NT2/D1 (cell line): ENCODE measurements around the gene SYNPO2.

ENCODE experiments used
- DNase-seq: peaks from one replicate; pipeline ENCODE4 v3.0.0-alpha.2; 2011; ENCODE audit warnings: low read depth, low spot score
- H3K27me3 ChIP-seq: 2 replicates; pipeline ENCODE4 v1.6.0; 2011; ENCODE audit warnings: mild to moderate bottlenecking; ENCODE audit not compliant: insufficient read length, insufficient read depth
- H3K36me3 ChIP-seq: 2 replicates; pipeline ENCODE4 v1.6.1; 2011; ENCODE audit warnings: mild to moderate bottlenecking, low read length, mixed read lengths; ENCODE audit not compliant: insufficient read depth, insufficient read length
- H3K4me1 ChIP-seq: 2 replicates; pipeline ENCODE4 v1.5.1; 2011; ENCODE audit not compliant: insufficient read depth, insufficient read length
- H3K4me3 ChIP-seq: 2 replicates; pipeline ENCODE4 v1.5.1; 2011; ENCODE audit warnings: low read depth; ENCODE audit not compliant: insufficient read length
- H3K9ac ChIP-seq: 2 replicates; pipeline ENCODE4 v1.6.0; 2011; ENCODE audit warnings: low read depth; ENCODE audit not compliant: insufficient read length
- H3K9me3 ChIP-seq: 2 replicates; pipeline ENCODE4 v1.5.1; 2011; ENCODE audit warnings: mild to moderate bottlenecking, low read length; ENCODE audit not compliant: insufficient read depth
- SUZ12 ChIP-seq: IDR thresholded peaks from 2 replicates; pipeline ENCODE4 v1.6.1; 2011; ENCODE audit not compliant: insufficient read length, insufficient read depth; ENCODE audit errors: extremely low read depth
- YY1 ChIP-seq: IDR thresholded peaks from 2 replicates; pipeline ENCODE4 v1.6.1; 2011; ENCODE audit not compliant: insufficient read length, insufficient read depth
- ZNF274 ChIP-seq: IDR thresholded peaks from 2 replicates; pipeline ENCODE4 v1.6.1; 2011; ENCODE audit warnings: mild to moderate bottlenecking, low read depth, low read length

The SYNPO2 gene

DNA sequence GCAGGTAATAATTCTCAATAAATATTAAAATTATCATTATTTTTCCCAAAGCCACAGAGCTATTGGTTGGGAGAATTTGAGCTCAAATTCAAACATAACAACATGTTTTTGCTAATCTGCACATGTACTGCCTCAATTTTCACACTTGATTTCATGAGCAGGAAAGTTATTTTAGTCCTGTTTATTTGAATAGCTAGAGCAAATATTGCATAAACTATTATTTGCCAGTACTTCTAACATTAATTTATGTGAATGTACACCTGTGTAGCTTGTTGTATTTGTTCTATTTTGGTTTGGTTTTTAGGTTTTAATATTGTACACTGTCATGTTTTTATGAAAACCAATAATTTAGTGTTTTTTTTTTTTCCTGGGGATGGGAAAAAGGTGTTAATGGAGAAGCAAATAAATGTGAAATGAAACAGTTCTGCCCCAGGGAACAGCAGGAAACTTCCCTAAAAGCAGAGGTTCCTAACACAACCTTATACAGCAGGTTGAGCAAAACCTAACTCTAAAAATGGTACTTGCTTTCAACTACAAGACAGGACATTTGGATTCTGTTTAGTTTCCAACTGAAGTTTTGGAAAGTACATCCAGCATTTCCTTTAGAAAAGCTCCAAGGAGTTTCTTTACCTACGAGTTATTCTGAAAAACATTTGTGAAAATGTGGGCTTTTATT is 99.4 kb downstream of the SYNPO2 start:
- no peak for DNase-seq
- Histone ChIP-seq H3K9ac (no peak overlapping the region), H3K9me3 (no peaks in the 10 kb centered on the region), H3K4me3 (no peak overlapping the region), H3K27me3 (no peaks in the 10 kb centered on the region), H3K36me3 (no peaks in the 10 kb centered on the region), H3K4me1 (no peaks in the 10 kb centered on the region)
- TF ChIP-seq SUZ12 (no peak), ZNF274 (no peak), YY1 (no peak)

DNA sequence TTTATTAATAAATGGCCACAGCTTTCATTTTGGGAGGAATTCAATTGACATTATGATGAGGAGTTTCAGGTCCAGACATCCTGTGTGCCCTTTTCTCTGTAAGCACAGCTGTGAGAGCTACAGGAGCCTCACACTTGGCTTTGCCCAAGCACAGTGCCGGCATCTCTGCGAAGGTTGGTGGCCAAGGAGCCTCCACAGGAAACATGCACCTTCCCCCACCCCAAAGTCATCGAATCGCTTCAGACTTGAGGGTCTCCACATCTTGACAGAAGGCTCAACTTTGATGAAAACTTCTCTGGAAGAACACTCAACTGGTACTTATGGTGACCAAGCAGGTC is 100.0 kb downstream of the SYNPO2 start:
- Histone ChIP-seq H3K9ac (no peak overlapping the region), H3K4me3 (no peak overlapping the region), H3K27me3 (no peaks in the 10 kb centered on the region), H3K36me3 (no peaks in the 10 kb centered on the region), H3K4me1 (no peaks in the 10 kb centered on the region), H3K9me3 (no peaks in the 10 kb centered on the region)
- no peak for DNase-seq
- TF ChIP-seq YY1 (no peak), ZNF274 (no peak), SUZ12 (no peak)

DNA sequence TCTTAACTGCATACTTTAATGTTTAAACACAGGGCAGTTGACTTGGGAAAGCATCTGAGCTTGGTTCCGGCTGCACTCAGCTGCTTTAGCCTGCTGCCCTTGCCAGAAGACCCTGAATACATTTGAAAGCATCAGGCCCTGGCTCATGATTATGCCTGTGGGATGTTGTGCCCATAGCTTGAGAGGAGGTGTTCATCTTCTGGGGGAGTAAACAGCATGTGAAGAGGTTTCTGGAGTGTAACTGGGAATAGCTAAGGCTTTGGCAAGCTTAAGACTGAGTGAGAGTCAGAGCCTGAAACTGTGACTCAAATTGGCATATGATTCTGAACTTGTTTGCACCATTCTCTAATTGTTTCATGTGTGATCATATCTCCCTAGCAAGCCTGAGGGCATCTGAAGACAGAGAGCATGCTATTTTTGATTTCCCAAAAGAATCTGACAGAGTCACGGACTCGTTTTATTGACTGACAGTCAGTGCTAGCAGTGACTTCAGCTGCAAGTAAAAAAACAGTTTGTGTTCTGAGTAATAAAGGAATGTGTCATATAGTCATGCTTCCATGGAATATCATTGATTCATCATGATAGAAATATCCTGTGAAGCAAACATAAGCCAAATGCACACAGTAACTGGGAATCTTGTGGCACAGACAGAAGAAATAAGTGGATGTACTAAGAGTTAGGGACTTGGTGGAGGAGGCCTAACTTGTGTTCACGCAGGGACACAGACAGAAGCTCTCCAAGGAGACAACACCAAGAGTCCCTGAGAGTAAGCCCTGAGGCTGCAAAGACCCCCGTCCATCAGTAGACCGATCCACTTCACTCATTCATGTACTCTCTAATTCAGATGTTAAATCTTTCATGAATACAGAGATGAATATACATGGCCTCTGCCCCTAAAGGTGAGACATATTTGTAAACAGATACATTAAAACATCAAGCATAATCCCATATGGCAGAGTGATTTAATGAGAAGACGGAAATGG is 100.7 kb downstream of the SYNPO2 start:
- no peak overlapping the region for H3K9ac ChIP-seq
- H3K4me1 ChIP-seq = no peaks in the 10 kb centered on the region
- H3K4me3 ChIP-seq = no peak overlapping the region
- no peak for DNase-seq
- TF ChIP-seq SUZ12 (no peak), ZNF274 (no peak), YY1 (no peak)
- H3K36me3 ChIP-seq = no peaks in the 10 kb centered on the region
- no peaks in the 10 kb centered on the region for H3K27me3 ChIP-seq
- no peaks in the 10 kb centered on the region for H3K9me3 ChIP-seq

DNA sequence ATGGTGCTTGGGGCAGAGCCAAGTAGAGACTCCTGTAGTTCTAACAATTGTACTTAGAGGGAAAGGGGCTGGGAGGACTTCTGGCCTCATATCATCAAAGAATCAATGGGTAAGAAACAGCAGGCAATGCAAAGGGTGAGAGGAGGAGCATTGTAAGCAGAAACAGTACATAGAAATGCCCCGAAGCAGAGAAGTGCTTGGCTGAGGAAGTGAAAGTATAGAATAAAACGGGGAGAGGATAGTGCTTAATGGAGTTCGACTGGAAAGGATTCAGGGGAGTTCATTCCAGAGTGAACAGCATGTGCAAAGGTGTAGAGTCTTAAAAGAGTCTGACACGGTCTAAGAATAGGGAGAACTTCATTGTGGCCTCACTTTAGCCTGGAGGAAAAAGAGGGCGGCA is 103.0 kb downstream of the SYNPO2 start:
- H3K9ac ChIP-seq = no peak overlapping the region
- H3K36me3 ChIP-seq = no peaks in the 10 kb centered on the region
- H3K27me3 ChIP-seq = no peaks in the 10 kb centered on the region
- H3K9me3 ChIP-seq = no peaks in the 10 kb centered on the region
- DNase-seq = no peak
- H3K4me1 ChIP-seq = no peaks in the 10 kb centered on the region
- no peak for TF ChIP-seq ZNF274
- no peak for TF ChIP-seq SUZ12
- no peak for TF ChIP-seq YY1
- no peak overlapping the region for H3K4me3 ChIP-seq

DNA sequence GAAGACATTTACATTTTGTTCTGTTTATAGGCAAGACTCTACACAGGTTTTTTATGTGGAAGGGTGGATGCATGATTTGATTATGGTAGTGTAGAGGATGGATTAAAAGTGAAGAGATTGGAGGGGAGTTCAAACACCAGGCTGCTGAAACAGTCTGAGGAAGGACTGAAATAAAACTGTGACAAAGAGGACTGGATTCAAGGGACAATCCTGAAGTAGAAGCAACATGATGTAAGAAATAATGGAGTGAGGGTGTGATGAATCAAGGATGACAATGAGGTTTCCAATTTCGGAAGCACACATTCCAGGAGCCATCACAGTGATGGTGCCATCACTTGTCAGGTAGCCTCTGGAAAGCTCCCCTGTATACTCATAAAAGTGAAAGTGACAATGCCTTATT is 103.5 kb downstream of the SYNPO2 start:
- no peak for DNase-seq
- Histone ChIP-seq H3K9ac (no peak overlapping the region), H3K9me3 (no peaks in the 10 kb centered on the region), H3K4me3 (no peak overlapping the region), H3K27me3 (no peaks in the 10 kb centered on the region), H3K4me1 (no peaks in the 10 kb centered on the region), H3K36me3 (no peaks in the 10 kb centered on the region)
- TF ChIP-seq YY1 (no peak), SUZ12 (no peak), ZNF274 (no peak)

DNA sequence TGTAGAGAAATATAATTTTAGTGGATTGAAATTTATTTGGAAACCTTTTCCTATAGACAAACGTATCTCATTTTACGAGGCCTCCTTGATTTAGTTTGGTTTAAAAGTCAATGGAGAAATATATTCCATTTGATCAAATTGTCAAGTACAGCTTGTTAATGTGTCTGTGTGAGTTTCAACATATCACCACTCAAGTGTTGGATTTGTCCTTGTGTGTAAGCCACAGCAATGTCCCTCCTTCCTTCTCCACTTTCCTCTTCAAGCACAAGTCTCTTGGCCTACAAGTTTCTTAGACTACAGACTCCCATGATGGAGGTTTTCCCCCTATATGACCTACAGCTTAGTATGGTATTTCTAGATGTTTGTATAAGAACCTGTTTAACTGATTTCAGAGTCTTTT is 104.7 kb downstream of the SYNPO2 start:
- Histone ChIP-seq H3K9ac (no peak overlapping the region), H3K27me3 (no peaks in the 10 kb centered on the region), H3K9me3 (no peaks in the 10 kb centered on the region), H3K36me3 (no peaks in the 10 kb centered on the region), H3K4me1 (no peaks in the 10 kb centered on the region), H3K4me3 (no peak overlapping the region)
- no peak for TF ChIP-seq YY1
- no peak for TF ChIP-seq ZNF274
- TF ChIP-seq SUZ12 = no peak
- DNase-seq = no peak

DNA sequence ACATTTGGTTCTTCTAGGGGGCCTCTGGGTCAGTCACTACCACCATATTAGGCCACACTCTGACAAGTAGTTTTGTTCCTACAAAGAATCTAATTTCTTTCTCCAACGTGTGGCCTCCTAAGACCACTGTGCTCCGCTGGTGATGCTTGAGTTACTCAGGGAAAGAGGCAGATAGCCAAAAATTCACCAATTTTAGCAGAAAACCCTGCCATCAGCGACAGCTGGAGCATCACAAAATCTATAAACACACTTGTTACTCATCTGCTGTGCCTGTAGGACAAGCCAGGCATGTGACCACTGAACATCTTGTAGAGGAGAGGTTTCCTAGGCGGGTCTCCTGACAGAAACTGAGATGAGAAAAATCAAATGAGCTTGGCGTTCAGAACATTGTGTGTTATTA is 105.4 kb downstream of the SYNPO2 start:
- no peaks in the 10 kb centered on the region for H3K9me3 ChIP-seq
- H3K4me3 ChIP-seq = no peak overlapping the region
- H3K27me3 ChIP-seq = no peaks in the 10 kb centered on the region
- no peak overlapping the region for H3K9ac ChIP-seq
- no peak for DNase-seq
- no peak for TF ChIP-seq YY1
- TF ChIP-seq SUZ12 = no peak
- no peak for TF ChIP-seq ZNF274
- H3K4me1 ChIP-seq = no peaks in the 10 kb centered on the region
- no peaks in the 10 kb centered on the region for H3K36me3 ChIP-seq
